ENCODE data around the gene TUBB3. TPM values are rescaled to one million over a fixed set of nuclear protein-coding genes. Genes with fewer than 3 reads are reported as not detected.
A peak's percentile ranks its signal among the peaks of the same experiment; 100 is the strongest.

The TUBB3 gene
- total and polyA plus RNA-seq, 2 experiments from 2014 or later = 4.6 to 7.5 TPM

DNA sequence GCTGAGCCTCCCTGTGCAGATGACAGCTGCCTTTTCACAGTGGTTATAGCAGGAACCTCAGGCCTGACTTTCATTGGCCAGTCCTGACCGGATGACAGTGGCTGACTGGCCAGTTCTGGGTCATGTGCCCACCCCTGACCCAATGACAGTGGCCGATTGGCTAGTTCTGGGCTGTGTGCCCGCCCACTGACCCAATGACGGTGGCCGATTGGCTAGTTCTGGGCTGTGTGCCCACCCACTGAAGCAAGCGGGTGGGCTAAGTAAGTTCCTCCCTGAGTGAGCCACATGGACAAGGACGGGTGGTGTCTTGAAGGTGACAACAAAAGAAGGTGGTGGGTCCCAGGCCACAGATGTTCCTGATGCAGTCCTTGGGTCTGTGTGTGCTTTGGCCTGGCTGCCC, 34.9 kb downstream of the TUBB3 start:
- peak; percentile 18 to 42 for DNase-seq (ENCODE audit: low read depth in 1 of 2, low spot score in 1 of 2)
- TF ChIP-seq CTCF (IDR thresholded peaks at IDR 0.05; ENCODE audit: low read depth, low read length) = no peak
- no peaks in the 10 kb centered on the region for H3K9me3 ChIP-seq (ENCODE audit: low read depth)
- H3K27ac ChIP-seq = no peak overlapping the region
- no peak overlapping the region for H3K4me3 ChIP-seq
- H3K36me3 ChIP-seq = peaks cover 13% of the 10 kb centered on the region
- no peaks in the 10 kb centered on the region for H3K4me1 ChIP-seq (ENCODE audit: low read depth)
- H3K27me3 ChIP-seq = no peaks in the 10 kb centered on the region

DNA sequence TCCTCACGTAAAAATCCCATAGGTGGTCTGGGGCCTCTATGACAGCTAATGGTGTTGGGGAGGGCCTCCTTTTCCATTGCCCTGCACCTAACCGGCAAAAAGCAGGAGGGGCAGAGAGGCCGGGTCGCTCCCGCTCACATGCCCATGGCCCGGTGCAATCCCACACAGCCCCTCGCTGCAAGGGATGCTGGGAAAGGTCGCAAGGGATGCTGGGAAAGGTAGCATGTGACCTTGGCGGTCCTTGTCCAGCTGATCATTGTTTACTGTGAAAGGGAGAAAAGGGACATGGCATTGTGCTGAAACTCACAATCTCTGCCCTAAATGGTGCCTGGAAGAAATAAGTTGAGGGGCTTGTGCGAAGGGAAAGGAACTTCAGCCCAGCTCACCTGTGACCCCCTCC, 35.5 kb downstream of the TUBB3 start:
- no peaks in the 10 kb centered on the region for H3K4me1 ChIP-seq (ENCODE audit: low read depth)
- TF ChIP-seq CTCF (IDR thresholded peaks at IDR 0.05; ENCODE audit: low read depth, low read length) = no peak
- no peak overlapping the region for H3K4me3 ChIP-seq
- no peaks in the 10 kb centered on the region for H3K9me3 ChIP-seq (ENCODE audit: low read depth)
- DNase-seq (ENCODE audit: low read depth in 1 of 2, low spot score in 1 of 2) = no peak
- peaks cover 13% of the 10 kb centered on the region for H3K36me3 ChIP-seq
- H3K27ac ChIP-seq = no peak overlapping the region
- no peaks in the 10 kb centered on the region for H3K27me3 ChIP-seq

- Histone ChIP-seq H3K27me3 (no peaks in the 10 kb centered on the region), H3K4me3 (no peak overlapping the region), H3K36me3 (peaks cover 16% of the 10 kb centered on the region), H3K4me1 (ENCODE audit: low read depth) (no peaks in the 10 kb centered on the region), H3K9me3 (ENCODE audit: low read depth) (no peaks in the 10 kb centered on the region), H3K27ac (no peak overlapping the region)
- no peak for DNase-seq (ENCODE audit: low read depth in 1 of 2, low spot score in 1 of 2)
- TF ChIP-seq CTCF (IDR thresholded peaks at IDR 0.05; ENCODE audit: low read depth, low read length) = no peak
These were observed 37.8 kb downstream of the TUBB3 start for GRCh38 chr16:89960966-89961365.

GRCh38 chr16:89961920-89962319, 38.8 kb downstream of the TUBB3 start:
- H3K4me1 ChIP-seq (ENCODE audit: low read depth) = no peaks in the 10 kb centered on the region
- TF ChIP-seq CTCF (IDR thresholded peaks at IDR 0.05; ENCODE audit: low read depth, low read length) = no peak
- H3K27ac ChIP-seq = no peak overlapping the region
- no peaks in the 10 kb centered on the region for H3K9me3 ChIP-seq (ENCODE audit: low read depth)
- no peak for DNase-seq (ENCODE audit: low read depth in 1 of 2, low spot score in 1 of 2)
- H3K4me3 ChIP-seq = no peak overlapping the region
- peaks cover 16% of the 10 kb centered on the region for H3K36me3 ChIP-seq
- H3K27me3 ChIP-seq = no peaks in the 10 kb centered on the region

DNA sequence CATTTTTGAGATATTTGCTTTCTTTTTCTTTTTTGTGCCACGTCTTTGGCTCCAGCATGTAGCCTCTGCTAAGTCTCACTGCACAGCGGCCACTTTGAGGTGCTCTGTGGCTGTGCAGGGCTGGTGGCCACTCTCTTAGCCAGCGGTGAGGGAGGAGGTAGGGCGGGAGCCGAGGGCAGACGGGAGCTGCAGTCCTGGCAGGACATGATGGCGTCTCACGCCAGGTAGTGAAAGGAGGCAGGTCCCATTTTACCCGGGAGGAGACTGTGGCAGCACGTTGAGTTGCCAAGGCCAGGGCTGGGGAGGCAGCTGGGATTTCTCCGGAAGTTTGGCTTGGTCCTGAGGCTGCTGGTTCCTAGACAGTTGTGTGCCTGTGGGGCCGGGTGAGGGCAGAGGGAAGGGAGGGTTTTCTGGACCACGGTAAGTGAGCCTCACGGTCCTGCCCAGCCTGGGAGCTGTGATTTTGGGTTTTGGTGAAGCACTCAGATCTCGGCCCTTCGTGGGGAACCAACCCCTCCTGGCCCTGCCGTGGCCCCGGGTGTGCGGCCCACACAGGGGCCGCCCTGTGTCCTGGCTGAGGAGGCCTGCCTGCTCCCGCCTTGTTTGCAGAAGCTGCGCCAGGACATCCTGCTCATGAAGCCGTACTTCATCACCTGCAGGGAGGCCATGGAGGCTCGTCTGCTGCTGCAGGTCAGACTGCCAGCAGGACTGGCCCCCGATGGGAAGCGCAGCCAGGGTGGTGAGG, 39.8 kb downstream of the TUBB3 start:
- H3K36me3 ChIP-seq = peaks cover 10% of the 10 kb centered on the region

More for the DNA sequence above, 39.8 kb downstream of the TUBB3 start:
- no peak for DNase-seq (ENCODE audit: low read depth in 1 of 2, low spot score in 1 of 2)
- H3K27me3 ChIP-seq = no peaks in the 10 kb centered on the region
- H3K4me1 ChIP-seq (ENCODE audit: low read depth) = no peaks in the 10 kb centered on the region
- no peaks in the 10 kb centered on the region for H3K9me3 ChIP-seq (ENCODE audit: low read depth)
- H3K4me3 ChIP-seq = no peak overlapping the region
- H3K27ac ChIP-seq = no peak overlapping the region
- no peak for TF ChIP-seq CTCF (IDR thresholded peaks at IDR 0.05; ENCODE audit: low read depth, low read length)
